HFF-Myc (cell line): ENCODE data around the gene FRMPD1.

Source experiments
- DNase-seq: peaks from one replicate; pipeline ENCODE4 v3.0.0-alpha.2; 2011; ENCODE audit warnings: low read depth; ENCODE audit errors: extremely low read depth
- H3K4me3 ChIP-seq: replicated peaks from 2 replicates; pipeline ENCODE4 v1.5.1; 2011; ENCODE audit warnings: low read depth, mild to moderate bottlenecking, control low read depth, low read length
- TF ChIP-seq, protein P1 (sequence below): IDR thresholded peaks from 2 replicates; pipeline ENCODE4 v1.5.1; 2012; ENCODE audit warnings: mild to moderate bottlenecking, low read depth, low read length, control low read depth; ENCODE audit errors: missing control alignments

Gene FRMPD1

DNA sequence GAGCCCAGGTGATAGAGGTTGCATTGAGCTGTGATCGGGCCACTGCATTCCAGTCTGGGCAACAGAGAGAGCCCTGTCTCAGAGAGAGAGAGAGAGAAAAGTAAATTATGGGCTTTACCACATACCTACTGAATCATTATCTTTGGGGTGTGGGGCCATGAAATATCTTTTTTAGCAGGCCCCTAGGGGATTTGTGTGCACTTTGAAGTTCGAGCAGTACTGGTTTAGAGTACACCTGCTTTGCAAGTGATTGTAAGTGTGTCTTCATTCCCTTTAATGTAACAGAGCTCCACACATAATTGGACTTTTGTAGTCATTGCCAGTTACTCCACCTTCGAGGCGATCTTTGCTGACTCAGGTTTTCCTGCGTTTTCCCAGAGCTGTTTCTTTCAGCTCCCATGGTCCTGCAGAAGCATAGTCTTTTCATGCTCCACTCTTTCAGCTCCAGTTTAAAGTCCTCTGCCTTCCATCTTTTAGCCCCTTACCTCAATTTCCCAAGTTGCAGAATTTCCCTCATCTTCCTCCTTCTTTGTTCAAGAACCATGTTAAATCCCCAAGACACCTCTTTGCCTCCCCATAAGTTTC is 24.0 kb upstream of the FRMPD1 start:
- no peak overlapping the region for H3K4me3 ChIP-seq
- TF ChIP-seq, protein P1, sequence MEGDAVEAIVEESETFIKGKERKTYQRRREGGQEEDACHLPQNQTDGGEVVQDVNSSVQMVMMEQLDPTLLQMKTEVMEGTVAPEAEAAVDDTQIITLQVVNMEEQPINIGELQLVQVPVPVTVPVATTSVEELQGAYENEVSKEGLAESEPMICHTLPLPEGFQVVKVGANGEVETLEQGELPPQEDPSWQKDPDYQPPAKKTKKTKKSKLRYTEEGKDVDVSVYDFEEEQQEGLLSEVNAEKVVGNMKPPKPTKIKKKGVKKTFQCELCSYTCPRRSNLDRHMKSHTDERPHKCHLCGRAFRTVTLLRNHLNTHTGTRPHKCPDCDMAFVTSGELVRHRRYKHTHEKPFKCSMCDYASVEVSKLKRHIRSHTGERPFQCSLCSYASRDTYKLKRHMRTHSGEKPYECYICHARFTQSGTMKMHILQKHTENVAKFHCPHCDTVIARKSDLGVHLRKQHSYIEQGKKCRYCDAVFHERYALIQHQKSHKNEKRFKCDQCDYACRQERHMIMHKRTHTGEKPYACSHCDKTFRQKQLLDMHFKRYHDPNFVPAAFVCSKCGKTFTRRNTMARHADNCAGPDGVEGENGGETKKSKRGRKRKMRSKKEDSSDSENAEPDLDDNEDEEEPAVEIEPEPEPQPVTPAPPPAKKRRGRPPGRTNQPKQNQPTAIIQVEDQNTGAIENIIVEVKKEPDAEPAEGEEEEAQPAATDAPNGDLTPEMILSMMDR: no peak
- DNase-seq: no peak

DNA sequence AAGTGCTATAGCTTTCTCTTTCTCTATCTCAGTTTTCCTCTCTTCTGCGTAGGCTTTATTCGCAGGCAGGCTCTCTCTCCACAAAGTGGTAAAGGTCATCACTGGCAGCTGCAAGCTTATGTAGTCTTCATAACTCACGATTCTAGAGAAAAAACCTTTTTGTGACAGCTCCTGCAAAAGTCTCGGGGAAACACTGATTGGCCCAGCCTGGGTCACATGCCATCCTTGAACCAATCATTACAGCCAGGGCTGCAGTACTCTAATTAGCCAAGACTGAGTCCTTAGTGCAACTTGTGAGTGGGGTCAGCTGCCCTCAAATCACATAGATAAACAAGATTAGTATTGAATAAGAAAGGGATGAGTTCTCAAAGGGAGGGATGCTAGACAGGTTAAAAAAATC is 18.3 kb upstream of the FRMPD1 start:
- TF ChIP-seq, protein P1: no peak
- DNase-seq: no peak
- H3K4me3 ChIP-seq: no peak overlapping the region

DNA sequence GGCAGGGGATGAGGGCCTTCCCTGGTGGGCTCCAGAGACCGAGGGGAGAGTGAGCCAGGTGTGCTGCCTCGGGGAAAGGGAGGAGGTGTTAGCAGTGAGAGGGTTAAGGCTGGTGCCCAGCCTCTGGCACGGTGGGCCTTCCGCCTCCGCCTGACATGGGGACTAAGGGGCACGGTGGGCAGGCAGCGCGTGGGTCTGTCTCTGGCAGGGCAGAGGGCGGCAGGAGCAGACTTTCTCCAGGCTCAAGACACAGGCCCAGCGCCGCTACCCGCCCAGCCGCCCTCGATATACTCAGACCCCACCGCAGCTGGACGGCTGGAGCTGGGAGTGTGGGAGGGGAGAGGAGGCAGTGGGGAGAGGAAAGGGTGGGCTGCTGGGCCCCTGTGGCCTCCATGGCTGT is 14.9 kb upstream of the FRMPD1 start:
- DNase-seq: no peak
- no peak overlapping the region for H3K4me3 ChIP-seq
- TF ChIP-seq, protein P1: no peak

DNA sequence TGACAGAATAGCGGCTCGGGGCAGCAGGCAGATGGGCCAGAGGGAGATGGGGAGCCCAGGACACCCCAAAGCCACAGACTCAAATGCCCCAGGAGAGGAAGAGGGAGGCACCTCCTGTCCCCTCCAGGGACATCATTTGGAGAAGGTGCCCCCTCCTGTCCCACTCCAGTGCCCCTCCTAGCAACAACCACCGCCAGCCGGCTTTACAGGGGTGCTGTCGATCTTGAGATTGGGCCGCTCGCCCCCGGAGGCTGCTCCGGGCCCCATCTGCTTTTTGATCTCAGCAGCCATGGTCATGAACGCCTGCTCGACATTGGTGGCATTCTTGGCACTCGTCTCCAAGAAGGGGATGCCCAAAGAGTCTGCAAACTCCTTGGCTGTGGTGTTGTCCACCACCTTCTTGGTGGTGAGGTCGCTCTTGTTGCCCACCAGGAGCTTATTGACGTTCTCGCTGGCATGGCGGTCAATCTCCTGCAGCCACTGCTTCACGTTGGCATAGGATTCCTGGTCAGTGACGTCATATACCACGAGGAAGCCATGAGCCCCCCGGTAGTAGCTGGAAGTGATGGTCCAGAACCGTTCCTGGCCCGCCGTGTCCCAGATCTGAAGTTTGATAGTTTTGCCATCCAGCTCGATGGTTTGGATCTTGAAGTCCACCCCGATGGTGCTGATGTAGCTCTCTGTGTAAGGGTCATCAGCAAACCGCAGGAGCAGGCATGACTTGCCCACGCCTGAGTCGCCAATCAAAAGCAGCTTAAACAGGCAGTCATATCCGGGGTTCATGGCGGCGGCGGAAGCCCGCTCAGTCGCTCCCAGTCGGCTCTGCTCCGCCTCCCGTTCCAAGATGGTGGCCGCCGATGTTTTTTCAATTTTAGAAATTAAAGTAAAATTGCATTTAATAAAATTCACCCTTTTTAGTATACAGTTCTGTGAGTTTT is 14.0 kb upstream of the FRMPD1 start:
- DNase-seq: no peak
- TF ChIP-seq, protein P1: no peak
- H3K4me3 ChIP-seq: no peak overlapping the region

DNA sequence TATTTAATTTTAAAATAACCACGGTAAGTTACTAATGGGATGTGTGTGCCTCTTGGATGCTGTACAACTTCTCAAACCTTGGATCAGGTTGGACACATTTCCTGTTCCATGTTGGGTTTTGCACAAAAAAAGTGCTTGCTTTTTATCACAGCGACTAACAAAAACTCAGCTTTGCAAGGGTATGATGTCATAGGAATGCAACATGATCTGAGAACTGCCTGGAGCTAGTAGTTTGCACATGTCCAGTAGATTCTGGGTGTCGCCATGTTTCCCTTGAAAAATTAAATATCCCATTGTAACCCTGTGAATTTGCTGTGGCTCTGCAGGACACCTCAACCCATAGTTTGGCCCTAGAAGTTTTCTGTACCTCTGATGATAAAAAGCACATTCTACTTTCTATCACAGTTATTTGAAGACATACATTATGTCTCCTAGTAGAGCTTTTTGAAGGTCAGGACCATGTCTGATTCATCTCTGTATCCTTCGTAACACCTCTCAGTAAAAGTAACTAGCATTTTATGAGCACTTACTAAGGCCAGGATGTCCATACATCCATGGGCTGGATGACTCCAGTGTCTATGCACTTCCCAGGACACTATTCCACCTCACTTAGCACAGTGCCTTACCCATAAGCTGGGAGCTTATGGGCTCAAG is 11.5 kb upstream of the FRMPD1 start:
- TF ChIP-seq, protein P1: no peak

DNA sequence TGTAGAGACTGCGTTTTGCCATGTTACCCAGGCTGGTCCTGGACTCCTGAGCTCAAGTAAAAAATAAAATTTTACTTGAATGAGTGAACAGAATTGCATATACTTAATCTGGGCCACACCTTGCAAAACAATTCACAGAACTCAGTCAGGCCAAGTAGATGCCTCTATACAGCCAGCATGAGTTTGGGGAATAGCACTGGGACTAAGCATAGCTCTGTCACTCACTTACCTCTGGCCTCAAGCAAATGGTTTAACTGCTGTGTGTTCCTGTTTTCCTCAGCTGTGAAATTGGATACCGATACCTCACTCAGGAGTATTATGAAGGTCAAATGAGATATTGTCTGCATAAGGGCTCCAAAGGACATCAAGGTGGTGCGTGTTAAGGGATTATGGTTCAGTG is 10.9 kb upstream of the FRMPD1 start:
- TF ChIP-seq, protein P1: no peak
- DNase-seq: no peak
- H3K4me3 ChIP-seq: no peak overlapping the region

More for the DNA sequence above, 11.5 kb upstream of the FRMPD1 start:
- no peak overlapping the region for H3K4me3 ChIP-seq
- DNase-seq: no peak
